Pancreas (tissue), 10 donors: ENCODE measurements around the gene NFIA. TPM values are rescaled to one million over a fixed set of nuclear protein-coding genes. Genes with fewer than 3 reads are reported as not detected.

Source experiments
- ATAC-seq, 4 donors: fragments of 200-7000 bp; cut with Tn5 transposase; one replicate each; pipeline versions ENCODE4 v1.8.0 to v1.9.1; 2020; ENCODE audit warnings: mild to moderate bottlenecking in 4 of 4, moderate library complexity in 4 of 4
- DNase-seq, 6 donors: peaks; one replicate each; pipeline ENCODE4 v3.0.0-alpha.2; 2020
- FAIRE-seq: peaks from 2 replicates; lab custom pipeline; 2012; peaks lifted over from hg19 to GRCh38; lab: Jason Lieb, UNC
- H3K27ac ChIP-seq, 4 donors: fragments of 200-600 bp; sonication (generic); 1 replicate in 3 of 4; 2 replicates in 1 of 4; pipeline versions ENCODE4 v1.5.0 to v1.8.0; 2020
- H3K27me3 ChIP-seq, 4 donors: fragments of 200-600 bp; one replicate each; pipeline ENCODE4 v1.8.0; 2021
- H3K36me3 ChIP-seq, 3 donors: fragments of 200-600 bp; sonication (generic) in 1 of 3; one replicate each; pipeline versions ENCODE4 v1.5.0 to v1.8.0; 2020 to 2021
- H3K4me1 ChIP-seq, 3 donors: fragments of 200-600 bp; one replicate each; pipeline ENCODE4 v1.8.0; 2021
- H3K4me3 ChIP-seq, 4 donors: fragments of 200-600 bp; sonication (generic) in 2 of 4; one replicate each; pipeline versions ENCODE4 v1.5.0 to v1.8.0; 2020 to 2021
- H3K9me3 ChIP-seq, 4 donors: fragments of 200-600 bp; one replicate each; pipeline ENCODE4 v1.8.0; 2021
- WGBS, 2 donors: extraction: QIAGEN DNeasy Blood & Tissue Kit; methylation state at CpG; one replicate each; pipeline ENCODE4 v1.1.7; 2013; 5-methylcytosine and 5-hydroxymethylcytosine counted together
- intact Hi-C, 3 donors: fragments of 100-400 bp; cut with DNase I; formaldehyde crosslinking; loops; one replicate each; pipeline versions ENCODE4 v1.11.1 to v1.14.2; 2022
- polyA plus RNA-seq, 2 donors: library from polyadenylated mRNA; stranded (reverse); fragments of 200-250 nt; gene quantifications; one replicate each; pipeline ENCODE4 v1.2.3, GENCODE V29; 2013
- total RNA-seq, 6 donors: library from RNA; stranded (reverse); fragmentation: NEBNext Ultra II Directional in 4 of 6; extraction: Animal tissue kit (Norgen Biotek cat#: 25700) in 4 of 6; gene quantifications; one replicate each; pipeline versions ENCODE4 v1.2.1 to v1.2.4, GENCODE V29; 2021 to 2023
- TF ChIP-seq, protein P1 (sequence below), 4 donors: fragments of 200-600 bp; sonication (generic) in 3 of 4; IDR thresholded peaks; one replicate each; pipeline versions ENCODE4 v1.5.0 to v1.8.0; 2021; ENCODE audit warnings: antibody characterized with exemption in 4 of 4
- donor health status: healthy with polysubstance abuse.
- donor health status: DM: no; HTN: no; CAD: no; lungs with moderate emphysema.
- donor health status: DM: no; HTN: no; CAD: no.
- donor health status: control.
- donor health status: control.
- donor health status: Bipolar disorder and iron deficiency.
- donor health status: DM: yes; HTN: yes; CAD: no.
- donor health status: DM: no; HTN: no; CAD: no.
- donor health status: DM: no; HTN: no; CAD: no.
- donor health status: DM: yes; HTN: yes; CAD: no.

Gene NFIA
- total and polyA plus RNA-seq, 8 donors = 4.9 to 48.1 (median 30.2) TPM

- Histone ChIP-seq H3K4me3 (no peak overlapping the region), H3K27me3 (no peaks in the 10 kb centered on the region), H3K36me3 (no peaks in the 10 kb centered on the region), H3K27ac (no peak overlapping the region), H3K4me1 (peaks cover 18 to 50% (median 42%) of the 10 kb centered on the region in 3 donors), H3K9me3 (no peaks in the 10 kb centered on the region)
- intact Hi-C loops = no loop called here
- DNase-seq (no peak), FAIRE-seq (no peak), ATAC-seq (peak; percentile 67 to 82 (median 71))
- TF ChIP-seq, protein P1, sequence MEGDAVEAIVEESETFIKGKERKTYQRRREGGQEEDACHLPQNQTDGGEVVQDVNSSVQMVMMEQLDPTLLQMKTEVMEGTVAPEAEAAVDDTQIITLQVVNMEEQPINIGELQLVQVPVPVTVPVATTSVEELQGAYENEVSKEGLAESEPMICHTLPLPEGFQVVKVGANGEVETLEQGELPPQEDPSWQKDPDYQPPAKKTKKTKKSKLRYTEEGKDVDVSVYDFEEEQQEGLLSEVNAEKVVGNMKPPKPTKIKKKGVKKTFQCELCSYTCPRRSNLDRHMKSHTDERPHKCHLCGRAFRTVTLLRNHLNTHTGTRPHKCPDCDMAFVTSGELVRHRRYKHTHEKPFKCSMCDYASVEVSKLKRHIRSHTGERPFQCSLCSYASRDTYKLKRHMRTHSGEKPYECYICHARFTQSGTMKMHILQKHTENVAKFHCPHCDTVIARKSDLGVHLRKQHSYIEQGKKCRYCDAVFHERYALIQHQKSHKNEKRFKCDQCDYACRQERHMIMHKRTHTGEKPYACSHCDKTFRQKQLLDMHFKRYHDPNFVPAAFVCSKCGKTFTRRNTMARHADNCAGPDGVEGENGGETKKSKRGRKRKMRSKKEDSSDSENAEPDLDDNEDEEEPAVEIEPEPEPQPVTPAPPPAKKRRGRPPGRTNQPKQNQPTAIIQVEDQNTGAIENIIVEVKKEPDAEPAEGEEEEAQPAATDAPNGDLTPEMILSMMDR (IDR thresholded peaks at IDR 0.05) = no peak
These were observed 240.4 kb downstream of the NFIA start for GRCh38 chr1:61322769-61323168.

DNA sequence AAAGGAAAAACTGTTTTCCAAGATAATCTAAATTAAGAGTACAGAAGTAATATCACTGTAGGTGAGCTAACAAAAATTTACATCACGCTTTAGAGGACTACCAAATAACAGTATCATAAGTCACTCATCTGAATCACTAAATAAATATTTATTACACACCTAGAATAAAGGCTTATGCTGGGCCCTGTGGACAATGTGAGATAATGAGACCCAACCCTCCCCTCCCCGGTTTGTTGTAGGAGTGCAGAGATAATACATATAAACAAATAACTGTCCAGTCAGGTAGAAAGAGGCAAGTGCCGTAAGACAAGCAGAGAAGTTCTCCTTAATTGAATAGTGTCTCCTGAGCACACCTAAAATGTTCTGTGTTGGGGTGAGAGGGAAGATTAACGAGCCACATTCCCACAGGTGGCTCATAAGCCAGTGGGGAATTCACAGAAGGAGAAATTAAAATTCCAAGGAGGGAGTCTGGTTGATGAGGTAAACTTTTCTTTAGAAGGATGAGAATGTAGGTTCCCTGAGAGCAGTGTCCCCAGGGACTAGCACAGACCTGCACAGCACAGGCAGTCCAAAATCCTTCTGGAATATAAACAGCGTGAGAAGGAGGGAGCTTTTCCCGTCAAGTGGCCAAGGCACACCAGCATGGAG is 241.4 kb downstream of the NFIA start:
- Histone ChIP-seq H3K4me3 (no peak overlapping the region), H3K27ac (no peak overlapping the region), H3K27me3 (no peaks in the 10 kb centered on the region), H3K9me3 (no peaks in the 10 kb centered on the region), H3K36me3 (no peaks in the 10 kb centered on the region), H3K4me1 (peaks cover 18 to 40% (median 31%) of the 10 kb centered on the region in 3 donors)
- intact Hi-C loops = no loop called here
- 60 to 63% methylated on average over 6 of the region's 6 CpGs for WGBS, 2 donors
- TF ChIP-seq, protein P1 (IDR thresholded peaks at IDR 0.05) = no peak
- ATAC-seq (peak in 3 of 4 donors; percentile 32 to 60 (median 50)), DNase-seq (no peak), FAIRE-seq (no peak)

DNA sequence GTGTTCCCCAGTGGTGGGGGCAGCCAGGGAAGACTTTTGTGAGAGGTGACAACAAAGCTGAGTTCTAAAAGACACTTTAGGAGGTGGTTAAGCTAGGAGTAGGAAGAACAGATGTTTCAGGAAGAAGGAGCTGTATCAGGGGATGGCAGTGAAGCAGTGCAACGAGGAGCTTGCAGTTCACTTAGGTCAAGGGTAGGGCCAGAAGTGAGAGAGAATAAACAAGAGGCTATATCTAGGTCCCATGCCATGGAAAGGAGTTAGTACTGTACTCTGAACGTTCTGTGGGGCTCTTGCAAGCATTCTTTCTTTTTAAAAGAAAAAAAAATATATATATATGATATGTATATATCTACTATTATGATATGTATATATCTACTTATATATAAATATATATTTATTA is 244.4 kb downstream of the NFIA start:
- Histone ChIP-seq H3K4me1 (peaks cover 9 to 28% (median 25%) of the 10 kb centered on the region in 3 donors), H3K27me3 (no peaks in the 10 kb centered on the region), H3K9me3 (no peaks in the 10 kb centered on the region), H3K27ac (no peak overlapping the region), H3K4me3 (no peak overlapping the region), H3K36me3 (no peaks in the 10 kb centered on the region)
- TF ChIP-seq, protein P1 (IDR thresholded peaks at IDR 0.05) = no peak
- 40 to 52% methylated on average over 2 of the region's 2 CpGs for WGBS, 2 donors
- intact Hi-C loops = no loop called here
- FAIRE-seq (no peak), ATAC-seq (no peak), DNase-seq (no peak)

- intact Hi-C loops = no loop called here
- H3K27me3 ChIP-seq = no peaks in the 10 kb centered on the region
- FAIRE-seq = no peak
- H3K36me3 ChIP-seq = no peaks in the 10 kb centered on the region
- WGBS, 2 donors = 85 to 98% methylated on average over 5 of the region's 5 CpGs
- DNase-seq = no peak
- TF ChIP-seq, protein P1 (IDR thresholded peaks at IDR 0.05) = no peak
- no peak overlapping the region for H3K4me3 ChIP-seq
- no peaks in the 10 kb centered on the region for H3K9me3 ChIP-seq
- H3K27ac ChIP-seq = no peak overlapping the region
- ATAC-seq = no peak
- H3K4me1 ChIP-seq = peaks cover 15 to 25% (median 24%) of the 10 kb centered on the region in 3 donors
These were observed 245.1 kb downstream of the NFIA start for GRCh38 chr1:61327436-61327835.

DNA sequence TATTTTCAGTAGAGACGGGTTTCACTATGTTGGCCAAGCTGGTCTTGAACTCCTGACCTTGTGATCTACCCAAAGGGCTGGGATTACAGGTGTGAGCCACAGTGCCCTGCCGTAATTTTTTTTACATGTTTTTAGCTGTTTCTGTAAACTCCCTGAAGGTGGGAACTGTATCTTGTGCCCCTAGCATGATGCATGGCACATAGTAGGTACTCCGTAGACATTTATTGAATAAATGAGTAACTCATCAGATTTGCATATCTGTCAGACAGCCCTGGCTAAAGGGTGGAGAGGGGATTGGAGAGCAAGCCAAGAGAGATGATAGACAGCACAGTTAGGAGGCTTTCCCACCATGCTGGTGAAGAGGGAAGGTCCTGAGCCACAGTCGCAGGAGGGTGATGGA is 247.2 kb downstream of the NFIA start:
- no peaks in the 10 kb centered on the region for H3K36me3 ChIP-seq
- ATAC-seq (no peak), FAIRE-seq (no peak), DNase-seq (no peak)
- peaks cover 2 to 9% (median 5%) of the 10 kb centered on the region in 3 donors for H3K4me1 ChIP-seq
- TF ChIP-seq, protein P1 (IDR thresholded peaks at IDR 0.05) = no peak
- H3K27me3 ChIP-seq = no peaks in the 10 kb centered on the region
- H3K9me3 ChIP-seq = no peaks in the 10 kb centered on the region
- no peak overlapping the region for H3K27ac ChIP-seq
- 88 to 95% methylated on average over 4 of the region's 4 CpGs for WGBS, 2 donors
- no peak overlapping the region for H3K4me3 ChIP-seq
- intact Hi-C loops = no loop called here
